ENCODE measurements around the gene TBC1D3G. TPM values are rescaled to one million over a fixed set of nuclear protein-coding genes. Genes with fewer than 3 reads are reported as not detected.
A peak's percentile ranks its signal among the peaks of the same experiment; 100 is the strongest.
"Not testable (repeated sequence)": the region's sequence is repeated elsewhere in the genome, so short reads cannot be mapped to it uniquely, and the experiment has no call there.

Gene TBC1D3G
- total RNA-seq (2021), result not detected in 3 replicates
- Bru-seq, nascent RNA, result percentile 4 among the genes with signal in this experiment
- long read RNA-seq, experiment 1, result 0 reads
- long read RNA-seq, experiment 2, partial matches to known transcripts, result 1 of 3 reads
- long read RNA-seq, experiment 2, other reads (novel, unspliced or antisense), result 2 of 3 reads
- long read RNA-seq, experiment 3, result 0 reads

DNA sequence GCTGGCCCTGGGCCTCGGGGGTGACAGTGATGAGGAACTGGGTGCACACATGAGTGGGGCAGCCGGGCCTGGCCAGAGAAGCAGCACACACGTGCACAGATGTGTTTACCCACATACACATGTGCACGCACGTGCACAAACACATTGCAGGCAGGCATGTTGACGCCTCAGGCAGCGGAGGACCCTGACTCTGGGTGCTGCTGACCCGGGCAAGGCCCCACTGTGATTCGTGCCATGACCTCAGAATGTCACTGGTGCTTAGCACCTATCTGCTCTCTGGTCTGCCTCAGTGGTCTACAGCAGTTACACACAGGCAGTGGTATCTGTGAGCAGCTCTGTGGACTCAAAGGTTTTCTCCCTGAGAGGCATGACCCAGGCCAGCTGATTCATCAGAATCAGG lies at the start of gene TBC1D3G:
TBC1D3G (plus strand) TSS at position 301 of the 400 bp plus-strand sequence. CDS start 1,528 bp downstream, outside the sequence.
- H3K27me3 Mint-ChIP-seq (ENCODE audit: low read depth); DNase-seq (ENCODE audit: low spot score); ATAC-seq; POLR2A ChIA-PET; H3K27ac Mint-ChIP-seq; H3K4me3 Mint-ChIP-seq; H3K9me3 Mint-ChIP-seq; H3K4me1 Mint-ChIP-seq; CTCF ChIA-PET; H3K36me3 Mint-ChIP-seq: not testable (repeated sequence)

DNA sequence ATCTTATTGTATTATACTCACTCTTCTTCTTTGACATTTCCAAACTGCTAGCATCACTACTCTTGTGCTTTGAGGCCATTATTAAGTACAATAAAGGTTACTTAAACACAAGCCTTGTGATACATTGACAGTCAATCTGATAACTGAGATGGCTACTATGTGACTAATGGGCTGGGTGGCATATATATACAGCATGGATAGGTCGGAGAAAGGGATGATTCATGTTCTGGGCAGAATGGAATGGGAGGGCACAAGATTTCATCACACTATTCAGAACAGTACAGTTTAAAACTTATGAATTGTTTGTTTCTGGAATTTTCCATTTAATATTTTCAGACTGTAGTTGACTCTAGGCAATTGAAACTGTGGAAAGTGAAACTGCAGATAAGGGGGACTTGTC lies 40.4 kb upstream of the TBC1D3G start:
- DNase-seq (ENCODE audit: low spot score); H3K9me3 Mint-ChIP-seq; CTCF ChIA-PET; H3K4me1 Mint-ChIP-seq; H3K36me3 Mint-ChIP-seq; ATAC-seq; H3K4me3 Mint-ChIP-seq; H3K27ac Mint-ChIP-seq; POLR2A ChIA-PET; H3K27me3 Mint-ChIP-seq (ENCODE audit: low read depth): not testable (repeated sequence)

DNA sequence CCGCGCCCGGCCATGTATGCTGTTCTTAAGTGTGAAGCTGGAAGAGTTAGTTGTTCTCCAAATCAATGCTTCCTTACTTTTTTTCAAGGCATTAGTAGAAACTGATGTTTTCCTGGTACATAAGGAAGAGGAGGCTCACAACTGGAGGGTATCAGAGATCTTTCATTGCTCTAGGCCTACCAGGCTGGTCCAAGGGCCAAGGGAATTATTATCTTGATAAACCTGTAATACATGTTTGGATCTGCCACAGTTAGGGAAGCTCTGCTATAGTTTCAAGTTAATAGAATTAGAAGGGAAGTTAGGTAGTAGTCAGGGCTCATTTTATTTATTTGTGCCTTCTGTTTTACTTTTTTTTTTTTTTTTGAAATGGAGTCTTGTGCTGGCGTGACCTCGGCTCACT lies 39.5 kb upstream of the TBC1D3G start:
- H3K4me1 Mint-ChIP-seq; H3K36me3 Mint-ChIP-seq; POLR2A ChIA-PET; H3K9me3 Mint-ChIP-seq; H3K27ac Mint-ChIP-seq; CTCF ChIA-PET; H3K27me3 Mint-ChIP-seq (ENCODE audit: low read depth); DNase-seq (ENCODE audit: low spot score); ATAC-seq; H3K4me3 Mint-ChIP-seq: not testable (repeated sequence)

DNA sequence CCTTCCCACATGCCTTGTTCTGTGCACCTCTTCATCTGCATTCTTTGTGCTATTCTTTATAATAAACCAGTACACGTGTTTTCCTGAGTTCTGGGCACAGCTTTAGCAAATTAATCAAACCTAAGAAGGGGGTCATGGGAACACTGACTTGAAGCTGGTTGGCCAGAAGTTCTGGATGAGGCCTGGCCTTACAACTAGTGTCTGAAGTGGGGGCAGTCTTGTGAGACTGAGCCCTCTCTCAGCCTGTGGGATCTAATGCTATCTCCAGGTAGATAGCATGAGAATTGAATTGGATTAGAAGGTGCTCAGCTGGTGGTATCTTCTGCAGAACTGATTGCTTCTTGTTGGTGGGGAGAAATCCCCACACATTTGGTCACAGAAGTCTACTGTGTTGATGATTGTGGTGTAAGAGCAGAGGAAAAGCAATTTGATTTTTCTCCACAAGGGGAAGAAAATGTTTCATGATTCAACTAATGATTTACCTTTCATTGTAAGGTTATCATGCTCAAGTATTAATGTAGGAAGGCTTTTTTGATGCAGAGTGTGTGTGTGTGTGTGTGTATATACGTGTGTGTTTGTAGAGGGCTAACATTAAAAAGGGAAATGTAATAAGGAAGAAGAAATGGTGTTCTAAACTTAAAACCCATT lies 33.6 kb upstream of the TBC1D3G start:
- ATAC-seq; H3K9me3 Mint-ChIP-seq; H3K4me1 Mint-ChIP-seq; H3K27me3 Mint-ChIP-seq (ENCODE audit: low read depth); CTCF ChIA-PET; POLR2A ChIA-PET; H3K36me3 Mint-ChIP-seq; H3K4me3 Mint-ChIP-seq; DNase-seq (ENCODE audit: low spot score); H3K27ac Mint-ChIP-seq: not testable (repeated sequence)

DNA sequence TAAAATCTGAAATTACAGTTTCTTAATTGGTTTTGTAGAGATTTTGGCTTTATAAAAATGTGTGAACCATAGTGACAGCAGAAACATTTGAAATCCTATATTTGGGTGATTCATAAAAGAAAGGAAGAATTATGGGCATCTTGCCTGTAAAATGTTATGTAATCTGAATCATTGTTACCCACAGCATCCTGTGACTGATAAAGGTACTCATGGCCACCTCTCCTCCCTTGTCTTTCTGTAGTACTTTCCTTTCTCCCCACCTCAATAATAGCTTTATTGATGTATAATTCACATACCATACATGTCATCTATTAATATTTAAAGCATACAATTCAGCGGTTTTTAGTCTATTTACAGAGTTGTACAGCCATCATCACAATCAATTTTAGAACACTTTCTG lies 28.5 kb upstream of the TBC1D3G start:
- H3K9me3 Mint-ChIP-seq; DNase-seq (ENCODE audit: low spot score); H3K4me1 Mint-ChIP-seq; CTCF ChIA-PET; H3K27me3 Mint-ChIP-seq (ENCODE audit: low read depth); POLR2A ChIA-PET; H3K36me3 Mint-ChIP-seq; H3K27ac Mint-ChIP-seq; H3K4me3 Mint-ChIP-seq; ATAC-seq: not testable (repeated sequence)

DNA sequence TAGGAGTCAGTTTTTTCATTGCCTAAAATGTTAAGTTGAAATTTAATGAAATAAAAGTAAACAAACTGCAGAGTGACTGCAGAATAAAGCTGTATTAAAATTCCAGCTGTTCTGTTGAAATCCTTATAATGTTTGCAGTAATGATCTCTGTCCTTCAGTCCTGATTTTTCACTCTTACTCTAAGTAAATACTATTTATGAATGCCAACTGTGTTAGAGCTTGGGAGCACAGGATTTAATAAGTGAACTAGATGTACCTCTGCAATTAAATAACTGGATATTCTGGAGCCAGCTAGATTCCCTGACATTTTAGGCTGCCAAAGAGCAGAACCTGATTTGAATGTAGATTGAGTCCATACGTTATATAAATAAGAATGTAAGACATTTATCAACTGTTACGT lies 7.9 kb upstream of the TBC1D3G start:
- H3K27me3 Mint-ChIP-seq (ENCODE audit: low read depth); H3K36me3 Mint-ChIP-seq; H3K9me3 Mint-ChIP-seq; ATAC-seq; DNase-seq (ENCODE audit: low spot score); H3K4me3 Mint-ChIP-seq; H3K4me1 Mint-ChIP-seq; CTCF ChIA-PET; POLR2A ChIA-PET; H3K27ac Mint-ChIP-seq: not testable (repeated sequence)

DNA sequence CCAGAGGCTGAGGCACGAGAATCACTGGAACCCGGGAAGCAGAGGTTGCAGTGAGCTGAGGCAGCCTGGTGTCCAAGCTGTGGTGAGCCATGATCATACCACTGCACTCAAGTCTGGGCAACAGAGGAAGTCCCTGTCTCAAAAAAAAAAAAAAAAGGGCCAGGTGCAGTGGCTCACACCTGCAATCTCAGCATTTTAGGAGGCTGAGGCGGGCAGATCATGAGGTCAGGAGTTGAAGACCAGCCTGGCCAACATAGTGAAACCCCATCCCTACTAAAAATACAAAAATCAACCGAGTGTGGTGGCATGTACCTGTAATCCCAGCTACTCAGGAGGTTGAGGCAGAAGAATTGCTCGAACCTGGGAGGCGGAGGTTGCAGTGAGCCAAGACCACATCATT lies 38.8 kb downstream of the TBC1D3G start:
- H3K4me1 Mint-ChIP-seq; DNase-seq (ENCODE audit: low spot score); POLR2A ChIA-PET; CTCF ChIA-PET; H3K4me3 Mint-ChIP-seq; ATAC-seq; H3K9me3 Mint-ChIP-seq; H3K27me3 Mint-ChIP-seq (ENCODE audit: low read depth); H3K36me3 Mint-ChIP-seq; H3K27ac Mint-ChIP-seq: not testable (repeated sequence)

DNA sequence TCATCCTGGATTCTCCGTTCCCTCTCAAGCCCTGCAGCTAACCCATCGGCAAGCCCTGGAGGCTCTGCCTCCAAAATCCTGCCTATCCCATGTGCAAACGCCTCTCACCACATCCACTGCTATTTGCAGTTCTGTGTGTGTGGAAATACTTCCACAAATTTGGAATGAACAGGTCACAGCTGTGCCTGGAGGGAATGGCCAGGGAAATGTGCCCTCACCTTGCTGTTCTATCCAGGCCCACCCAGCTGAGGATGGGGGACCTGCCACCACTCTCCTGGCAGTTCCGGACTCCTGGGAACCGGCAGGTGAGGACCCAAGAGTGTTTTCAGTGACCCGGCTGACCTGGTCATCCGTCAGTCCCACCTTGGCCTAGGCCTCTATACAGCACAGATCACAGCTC lies 52.3 kb downstream of the TBC1D3G start:
- H3K36me3 Mint-ChIP-seq; POLR2A ChIA-PET; H3K27me3 Mint-ChIP-seq (ENCODE audit: low read depth); ATAC-seq; CTCF ChIA-PET; DNase-seq (ENCODE audit: low spot score); H3K4me3 Mint-ChIP-seq; H3K9me3 Mint-ChIP-seq; H3K27ac Mint-ChIP-seq; H3K4me1 Mint-ChIP-seq: not testable (repeated sequence)

Other genes with a start within 250 kb of the TBC1D3G start
- gene CCL3, start 233.7 kb upstream of the TBC1D3G start, total RNA-seq (2021), result 0.44 to 0.72 TPM (median 0.55 TPM) in 3 replicates
- 0.37 to 1.2 TPM (median 0.48 TPM) in 3 replicates for gene CCL4, start 220.1 kb upstream of the TBC1D3G start, total RNA-seq (2021)
- gene TBC1D3B, start 147.2 kb upstream of the TBC1D3G start, total RNA-seq (2021), result 6.3 to 7.9 TPM (median 7.7 TPM) in 3 replicates
- not detected in 3 replicates for gene CCL3L1, start 127.1 kb upstream of the TBC1D3G start, total RNA-seq (2021)
- gene CCL4L2, start 112.8 kb upstream of the TBC1D3G start, total RNA-seq (2021), result 0.32 TPM in 1 of 3 replicates, not detected in the others
- gene TBC1D3I, start 59.3 kb upstream of the TBC1D3G start, total RNA-seq (2021), result 0.27 to 0.53 TPM (median 0.39 TPM) in 3 replicates
- gene TBC1D3H, start 64.6 kb downstream of the TBC1D3G start, total RNA-seq (2021), result not detected in 3 replicates
- gene ZNHIT3, start 162.8 kb downstream of the TBC1D3G start, total RNA-seq (2021), result 44.4 to 47.3 TPM (median 47.0 TPM) in 3 replicates
- gene MYO19, start 211.0 kb downstream of the TBC1D3G start, total RNA-seq (2021), result 119 to 146 TPM (median 128 TPM) in 3 replicates
- gene PIGW, start 211.1 kb downstream of the TBC1D3G start, total RNA-seq (2021), result 14.6 to 21.7 TPM (median 15.1 TPM) in 3 replicates
- 38.1 to 49.6 TPM (median 42.0 TPM) in 3 replicates for gene GGNBP2, start 221.0 kb downstream of the TBC1D3G start, total RNA-seq (2021)

Measured in WTC11 (cell line).